Activated CD8-positive, alpha-beta T cell treated with anti-CD3 and anti-CD28 coated beads for 36 hours (primary cell): Measurements from ENCODE around the gene SMIM35. TPM values are rescaled to one million over a fixed set of nuclear protein-coding genes. Genes with fewer than 3 reads are reported as not detected.

ENCODE experiments used
- ATAC-seq: fragments of 200-7000 bp; cut with Tn5 transposase; one replicate; pipeline ENCODE4 v1.10.0; 2021; ENCODE audit warnings: mild to moderate bottlenecking, moderate library complexity
- CTCF ChIA-PET: fragments of 350-600 bp; sonication (Branson Sonifier 250); formaldehyde crosslinking; loops from one replicate; lab custom pipeline; 2021; ENCODE audit warnings: antibody characterized with exemption; lab: Charles Lee
- POLR2A ChIA-PET: fragments of 350-600 bp; sonication (Branson Sonifier 250); formaldehyde crosslinking; loops from one replicate; lab custom pipeline; 2021; ENCODE audit warnings: antibody characterized with exemption; lab: Charles Lee
- DNase-seq: peaks from one replicate; pipeline ENCODE4 v3.0.0-alpha.2; 2020
- H3K27ac Mint-ChIP-seq: one replicate; pipeline ENCODE4 v1.8.0; 2021; ENCODE audit warnings: mild to moderate bottlenecking, mixed read lengths
- H3K27me3 Mint-ChIP-seq: one replicate; pipeline ENCODE4 v1.8.0; 2021; ENCODE audit warnings: mixed read lengths
- H3K36me3 Mint-ChIP-seq: one replicate; pipeline ENCODE4 v1.8.0; 2021; ENCODE audit warnings: low read depth, mixed read lengths
- H3K4me1 Mint-ChIP-seq: one replicate; pipeline ENCODE4 v1.8.0; 2021; ENCODE audit warnings: low read depth, mixed read lengths
- H3K4me3 Mint-ChIP-seq: one replicate; pipeline ENCODE4 v1.8.0; 2021; ENCODE audit warnings: mild to moderate bottlenecking, moderate library complexity, mixed read lengths
- H3K9me3 Mint-ChIP-seq: one replicate; pipeline ENCODE4 v1.8.0; 2021; ENCODE audit warnings: mixed read lengths
- intact Hi-C: fragments of 100-400 bp; cut with micrococcal nuclease; formaldehyde crosslinking; loops from one replicate; pipeline ENCODE4 v1.10.0; 2022
- total RNA-seq, 2 experiments: library from RNA; stranded (reverse); gene quantifications; one replicate each; pipeline ENCODE4 v1.2.3, GENCODE V29; 2021
- TF ChIP-seq, protein P1 (sequence below): fragments of 200-600 bp; IDR thresholded peaks from one replicate; pipeline ENCODE4 v1.8.0; 2022; ENCODE audit warnings: antibody characterized with exemption, mild to moderate bottlenecking

SMIM35 gene
- total RNA-seq, 2 experiments from 2014 or later, result 0.27 to 0.32 TPM

DNA sequence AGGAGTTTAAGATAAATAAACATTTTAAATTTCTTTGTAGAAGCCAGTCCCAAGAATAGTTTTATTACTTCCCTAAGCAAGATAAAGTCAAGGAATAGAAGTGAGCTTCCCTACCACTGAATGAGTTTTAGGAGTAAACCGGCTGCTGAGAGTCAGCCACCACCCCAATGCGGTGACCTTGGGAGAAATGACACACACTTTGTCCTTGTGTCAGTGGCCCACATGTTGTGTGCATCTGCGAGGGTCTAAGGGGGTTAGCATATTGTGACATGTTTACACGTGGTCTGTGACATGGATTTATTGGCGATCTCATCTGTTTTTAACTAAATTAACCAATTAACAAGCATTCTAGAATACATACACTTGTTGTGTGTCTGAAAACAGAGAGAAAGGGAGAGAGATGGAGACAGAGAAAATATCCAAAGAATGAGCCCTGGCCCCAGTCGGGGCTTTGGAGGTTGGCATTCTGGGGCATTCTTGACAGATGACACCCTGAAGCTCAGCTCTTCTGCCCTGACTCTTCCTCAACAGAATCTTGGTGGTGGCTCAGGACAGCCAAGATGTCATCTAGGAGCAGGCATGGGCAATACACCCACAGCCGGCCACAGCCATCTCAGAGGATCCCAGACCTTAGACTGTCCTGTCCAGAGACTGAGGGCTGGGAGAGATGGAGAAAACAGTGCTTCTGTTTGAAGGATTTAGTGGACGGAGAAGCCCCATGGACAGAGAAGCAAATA lies 39.6 kb downstream of the SMIM35 start:
- DNase-seq, result peak; percentile 65
- POLR2A ChIA-PET, result interaction anchor here (0.8 to 5.8 kb wide), 13 partner anchors 12 to 232 kb away, joined by 3 to 155 read pairs (median 4); partner anchors contain the start of gene IL10RA
- Mint-ChIP-seq H3K4me1 (peaks cover 91% of the 10 kb centered on the region), H3K27me3 (no peaks in the 10 kb centered on the region), H3K36me3 (no peaks in the 10 kb centered on the region), H3K27ac (peak overlapping the region; percentile 92), H3K9me3 (no peaks in the 10 kb centered on the region), H3K4me3 (peak overlapping the region; percentile 52)
- intact Hi-C loops, result loop anchor here (1.0 kb wide), 2 partner anchors 44 to 61 kb away; partner anchors contain the start of gene IL10RA
- ATAC-seq, result peak; percentile 24
- TF ChIP-seq, protein P1, sequence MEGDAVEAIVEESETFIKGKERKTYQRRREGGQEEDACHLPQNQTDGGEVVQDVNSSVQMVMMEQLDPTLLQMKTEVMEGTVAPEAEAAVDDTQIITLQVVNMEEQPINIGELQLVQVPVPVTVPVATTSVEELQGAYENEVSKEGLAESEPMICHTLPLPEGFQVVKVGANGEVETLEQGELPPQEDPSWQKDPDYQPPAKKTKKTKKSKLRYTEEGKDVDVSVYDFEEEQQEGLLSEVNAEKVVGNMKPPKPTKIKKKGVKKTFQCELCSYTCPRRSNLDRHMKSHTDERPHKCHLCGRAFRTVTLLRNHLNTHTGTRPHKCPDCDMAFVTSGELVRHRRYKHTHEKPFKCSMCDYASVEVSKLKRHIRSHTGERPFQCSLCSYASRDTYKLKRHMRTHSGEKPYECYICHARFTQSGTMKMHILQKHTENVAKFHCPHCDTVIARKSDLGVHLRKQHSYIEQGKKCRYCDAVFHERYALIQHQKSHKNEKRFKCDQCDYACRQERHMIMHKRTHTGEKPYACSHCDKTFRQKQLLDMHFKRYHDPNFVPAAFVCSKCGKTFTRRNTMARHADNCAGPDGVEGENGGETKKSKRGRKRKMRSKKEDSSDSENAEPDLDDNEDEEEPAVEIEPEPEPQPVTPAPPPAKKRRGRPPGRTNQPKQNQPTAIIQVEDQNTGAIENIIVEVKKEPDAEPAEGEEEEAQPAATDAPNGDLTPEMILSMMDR, result no peak
- CTCF ChIA-PET, result interaction anchor here (1.1 to 3.6 kb wide), 8 partner anchors 45 to 239 kb away, joined by 3 to 24 read pairs (median 6); no protein-coding TSS in a partner anchor

DNA sequence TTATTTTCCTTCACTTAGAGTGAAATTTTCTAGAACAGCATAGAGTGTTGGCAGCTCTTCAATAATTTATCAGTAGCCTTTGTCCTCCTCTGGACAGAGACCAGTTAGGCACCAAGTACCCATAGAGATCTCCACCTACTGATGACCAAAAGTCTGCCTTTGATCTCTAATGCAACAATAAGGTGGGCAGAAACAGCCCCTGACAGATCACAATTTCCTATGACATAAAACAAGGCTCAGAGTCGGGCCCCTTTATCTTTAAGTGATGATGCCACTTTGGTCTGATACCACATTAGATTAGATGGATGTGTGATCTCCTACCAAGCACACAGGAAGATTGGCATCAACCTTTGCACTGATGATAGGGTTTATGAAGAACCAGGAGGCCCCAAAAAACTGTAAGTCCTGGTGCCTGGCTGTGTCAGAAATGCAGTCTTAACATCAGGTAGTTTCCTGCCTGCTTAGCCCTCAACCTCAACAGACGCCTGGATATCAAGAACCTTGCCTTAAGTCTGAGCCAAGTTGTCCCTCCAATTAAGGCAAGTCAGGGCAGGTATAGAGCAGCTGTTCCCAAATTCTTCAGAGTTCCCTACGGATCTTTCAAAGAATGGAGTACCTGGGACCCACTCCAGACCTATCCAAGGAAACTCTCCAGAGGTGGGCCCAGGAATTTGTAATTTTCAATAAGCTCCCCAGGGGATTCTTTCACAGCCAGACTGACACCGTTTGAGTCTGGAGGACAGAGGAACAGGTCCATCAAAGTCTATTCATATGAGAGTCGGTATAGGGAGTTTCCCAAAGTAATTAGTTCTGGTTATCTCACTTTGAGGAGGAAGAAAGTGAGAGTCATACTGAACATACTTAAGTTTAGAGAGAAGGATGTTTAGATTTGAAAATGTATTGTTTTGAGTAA lies 40.5 kb downstream of the SMIM35 start:
- Mint-ChIP-seq H3K27ac (peak overlapping the region; percentile 92), H3K27me3 (no peaks in the 10 kb centered on the region), H3K4me1 (peaks cover 89% of the 10 kb centered on the region), H3K9me3 (no peaks in the 10 kb centered on the region), H3K36me3 (no peaks in the 10 kb centered on the region), H3K4me3 (peak overlapping the region; percentile 52)
- DNase-seq, result peak; percentile 68
- ATAC-seq, result peak; percentile 79
- TF ChIP-seq, protein P1, result no peak
- CTCF ChIA-PET, result interaction anchor here (1.1 to 3.6 kb wide), 8 partner anchors 44 to 238 kb away, joined by 3 to 24 read pairs (median 6); no protein-coding TSS in a partner anchor
- intact Hi-C loops, result loop anchor here (1.0 kb wide), 2 partner anchors 43 to 60 kb away; partner anchors contain the start of gene IL10RA
- POLR2A ChIA-PET, result interaction anchor here (0.8 to 5.8 kb wide), 17 partner anchors 10 to 232 kb away, joined by 3 to 155 read pairs (median 5); partner anchors contain the start of gene IL10RA

DNA sequence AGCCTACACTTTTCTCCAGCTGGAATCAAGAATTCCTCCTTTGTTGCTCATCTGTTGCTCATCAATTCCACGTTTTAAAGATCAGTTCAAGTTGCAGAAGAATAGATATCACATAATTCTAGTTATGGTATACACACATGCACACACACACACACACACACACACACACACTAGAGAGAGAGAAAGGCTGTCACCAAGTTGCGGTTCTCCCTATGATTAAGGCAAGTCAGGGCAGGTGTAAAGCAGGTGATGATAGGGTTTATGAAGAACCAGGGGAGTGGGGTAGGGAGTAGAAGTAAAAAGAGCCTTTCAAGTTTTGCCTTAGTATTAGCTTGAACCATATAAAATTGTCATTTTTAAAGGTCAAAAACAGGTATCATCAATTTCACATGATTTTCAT lies 41.6 kb downstream of the SMIM35 start:
- DNase-seq, result peak; percentile 36
- no peak overlapping the region for H3K4me3 Mint-ChIP-seq
- intact Hi-C loops, result no loop called here

DNA sequence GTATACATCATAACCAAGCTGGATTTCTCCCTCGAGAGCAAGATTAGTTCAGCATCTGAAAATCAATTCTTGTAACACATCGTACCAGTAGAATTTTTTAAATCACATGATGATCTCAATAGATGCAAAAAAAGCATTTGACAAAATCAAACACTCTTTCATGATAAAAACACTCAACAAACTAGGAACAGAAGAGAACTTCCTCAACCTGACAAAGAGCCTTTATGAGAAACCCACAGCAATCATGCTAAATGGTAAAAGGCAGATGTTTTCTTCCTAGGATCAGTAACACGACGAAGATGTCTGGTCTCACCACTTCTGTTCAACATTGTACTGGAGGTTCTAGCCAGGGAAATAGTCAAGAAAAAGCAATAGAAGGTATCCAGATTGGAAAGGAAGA lies 44.0 kb downstream of the SMIM35 start:
- Mint-ChIP-seq H3K27me3 (no peaks in the 10 kb centered on the region), H3K36me3 (no peaks in the 10 kb centered on the region), H3K9me3 (no peaks in the 10 kb centered on the region), H3K4me1 (peaks cover 79% of the 10 kb centered on the region), H3K27ac (peak overlapping the region; percentile 77), H3K4me3 (no peak overlapping the region)
- ChIA-PET POLR2A (interaction anchor here (1.0 to 2.7 kb wide), 3 partner anchors 9 to 46 kb away, joined by 3 to 17 read pairs (median 4); no protein-coding TSS in a partner anchor), CTCF (interaction anchor here (1.3 to 1.6 kb wide), 2 partner anchors 9 to 10 kb away, joined by 4 to 6 read pairs; no protein-coding TSS in a partner anchor)
- ATAC-seq (no peak), DNase-seq (no peak)
- TF ChIP-seq, protein P1, result no peak
- intact Hi-C loops, result no loop called here

More for the DNA sequence above, 41.6 kb downstream of the SMIM35 start:
- POLR2A ChIA-PET, result interaction anchor here (1.0 to 5.8 kb wide), 9 partner anchors 8 to 98 kb away, joined by 4 to 155 read pairs (median 6); partner anchors contain the start of gene IL10RA
- Mint-ChIP-seq H3K4me1 (peaks cover 81% of the 10 kb centered on the region), H3K27me3 (no peaks in the 10 kb centered on the region), H3K36me3 (no peaks in the 10 kb centered on the region), H3K9me3 (no peaks in the 10 kb centered on the region), H3K27ac (peak overlapping the region; percentile 92)
- no peak for ATAC-seq
- TF ChIP-seq, protein P1, result no peak
- CTCF ChIA-PET, result interaction anchor here (1.1 to 2.3 kb wide), 5 partner anchors 44 to 222 kb away, joined by 3 to 12 read pairs (median 5); no protein-coding TSS in a partner anchor
